Measurements from ENCODE around the gene UNC119.

Gene UNC119

DNA sequence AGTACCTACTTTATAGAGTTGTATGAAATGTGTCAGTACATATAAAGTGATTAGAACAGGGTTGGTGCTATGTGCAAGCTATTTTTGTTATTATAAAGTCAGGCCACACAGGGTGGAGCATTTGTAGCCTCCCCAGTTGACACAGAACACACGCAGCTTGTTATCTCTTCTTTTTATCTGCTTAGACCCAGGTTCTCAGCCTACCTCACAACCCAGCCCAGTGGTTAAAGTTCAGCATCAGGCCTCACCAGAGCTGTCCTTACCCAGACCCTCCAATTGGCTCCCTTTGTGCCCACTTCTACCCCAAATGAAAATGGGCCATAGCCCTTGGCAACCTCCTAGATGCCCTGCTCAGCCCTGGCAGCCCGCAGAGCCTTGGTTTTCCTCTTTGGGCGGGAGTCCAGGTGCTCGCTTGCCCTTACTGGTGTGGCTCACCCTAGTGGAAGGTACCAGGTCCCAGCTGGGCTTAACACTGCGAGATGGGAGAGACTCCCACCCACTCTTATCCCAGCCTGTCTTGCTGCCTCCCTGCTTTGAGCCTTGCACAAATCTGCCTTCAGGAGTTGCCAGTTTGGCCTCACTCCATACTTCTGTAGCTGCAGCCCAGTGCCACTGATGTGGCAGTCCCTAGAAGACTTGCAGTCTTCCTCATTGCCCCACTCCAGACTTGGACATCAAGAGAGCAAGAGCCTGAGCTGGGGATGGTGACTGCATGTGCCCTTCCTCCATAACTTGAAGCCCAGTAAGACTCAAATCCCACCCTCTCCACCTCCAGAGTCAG is 20.0 kb upstream of the UNC119 start:
- no peak for DNase-seq

DNA sequence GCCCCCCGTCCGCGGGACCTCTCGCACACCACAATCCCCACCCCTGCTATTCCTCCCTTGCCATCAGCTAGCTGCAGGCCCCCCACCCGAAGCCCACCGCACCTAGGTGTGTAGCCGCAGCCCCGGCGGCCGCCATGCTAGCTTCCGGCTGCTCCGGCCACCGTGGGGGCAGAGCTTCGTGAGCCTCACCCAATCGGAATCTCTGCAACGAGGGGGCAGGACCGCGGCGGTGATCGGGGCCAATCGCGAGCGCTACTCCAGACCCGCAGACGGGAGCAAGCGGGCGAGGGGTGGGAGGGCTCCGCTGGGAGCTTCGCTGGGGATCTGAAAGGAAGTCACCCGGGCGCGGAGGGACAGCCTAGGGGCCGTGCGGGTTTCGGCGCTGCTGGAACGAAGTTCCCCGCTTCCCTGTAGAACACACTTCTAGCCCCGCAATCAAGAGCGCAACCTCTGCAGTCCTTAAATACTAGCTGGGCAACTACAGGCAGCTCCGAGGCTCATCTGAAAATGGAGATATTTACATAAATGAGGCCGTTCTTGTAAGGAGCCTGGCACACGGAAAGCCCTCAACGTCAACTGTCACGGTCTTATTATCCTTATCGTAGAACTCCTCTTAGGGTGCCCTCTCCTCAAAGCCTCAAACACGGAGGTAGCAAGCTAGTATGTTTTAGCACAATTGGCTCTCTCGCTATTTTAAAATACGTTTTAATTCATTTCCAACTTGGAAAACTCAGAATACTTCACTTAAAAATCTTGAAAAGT is 19.1 kb upstream of the UNC119 start, which contains the start of gene PIGS:
Gene PIGS, minus strand, starts transcription at position 164 of the 762 bp plus-strand sequence. Its CDS starts 28 bp downstream, at position 136.
- DNase-seq: peak; percentile 85

DNA sequence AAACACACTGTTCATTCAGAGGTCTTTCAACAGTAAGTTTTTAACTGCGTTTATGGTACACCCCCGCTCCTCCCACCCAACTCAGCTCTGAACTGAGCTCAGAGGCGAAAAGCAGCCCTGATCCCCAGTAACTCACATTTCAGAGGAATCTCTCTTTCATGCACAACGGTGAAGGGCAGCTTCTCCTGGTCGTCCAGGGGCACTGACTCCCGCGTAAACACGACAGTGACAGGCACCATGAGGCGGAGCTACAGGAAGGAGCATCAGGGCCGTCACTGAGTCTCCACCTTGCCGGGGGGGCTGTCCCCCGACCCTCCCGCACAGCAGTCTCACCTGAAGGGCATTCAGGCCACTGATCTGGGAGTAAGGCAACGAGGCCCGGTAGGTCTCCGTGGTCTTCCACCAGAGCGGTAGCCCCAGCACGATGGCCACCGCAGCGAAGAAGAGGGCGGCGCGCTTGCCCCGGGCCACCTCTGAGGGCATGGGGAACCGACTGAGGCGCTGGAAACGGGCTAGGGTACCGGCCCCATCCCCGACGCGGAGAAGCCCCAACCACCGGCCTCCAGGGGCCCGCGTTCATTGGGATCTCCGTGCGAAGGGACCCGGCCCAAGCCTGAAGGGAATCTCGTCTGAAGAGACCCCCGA is 18.4 kb upstream of the UNC119 start:
- no peak for DNase-seq

DNA sequence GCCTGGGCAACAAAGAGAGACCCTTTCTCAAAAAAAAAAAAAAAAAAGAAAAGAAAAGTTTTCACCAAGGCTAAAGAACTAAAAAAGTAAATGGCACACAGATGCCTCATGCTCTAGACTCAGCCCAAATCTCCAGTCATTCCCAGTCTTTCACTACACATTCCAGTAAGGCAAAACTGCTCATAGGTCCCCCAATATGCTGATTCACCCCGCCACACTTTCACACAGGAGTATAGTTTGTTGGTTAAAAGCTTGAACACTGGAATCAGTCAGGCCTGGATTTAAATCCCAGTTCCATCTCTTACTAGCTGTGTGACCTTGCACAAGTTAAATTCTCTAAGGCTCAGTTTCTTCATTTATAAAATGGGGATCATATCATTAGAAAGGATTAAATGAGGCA is 17.0 kb upstream of the UNC119 start:
- no peak for DNase-seq

DNA sequence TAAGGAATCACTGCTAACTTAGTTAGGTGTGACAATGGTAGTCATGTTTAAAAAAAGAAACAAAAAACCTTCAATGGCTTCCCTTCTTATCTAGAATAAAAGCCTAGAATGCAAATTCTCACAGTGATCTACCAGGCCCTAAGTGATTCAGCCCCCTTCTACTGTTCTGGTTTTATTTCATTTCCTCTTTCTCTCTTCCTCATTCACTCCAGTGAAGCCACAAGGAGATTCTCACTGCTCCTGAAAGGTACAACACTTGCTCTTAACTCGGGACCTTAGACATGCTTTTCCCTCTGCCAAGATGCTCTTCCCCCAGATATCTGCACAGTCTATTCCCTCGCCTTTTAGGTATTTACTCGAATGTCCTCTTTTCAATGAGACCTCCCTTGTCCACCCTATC is 15.2 kb upstream of the UNC119 start:
- DNase-seq: no peak

DNA sequence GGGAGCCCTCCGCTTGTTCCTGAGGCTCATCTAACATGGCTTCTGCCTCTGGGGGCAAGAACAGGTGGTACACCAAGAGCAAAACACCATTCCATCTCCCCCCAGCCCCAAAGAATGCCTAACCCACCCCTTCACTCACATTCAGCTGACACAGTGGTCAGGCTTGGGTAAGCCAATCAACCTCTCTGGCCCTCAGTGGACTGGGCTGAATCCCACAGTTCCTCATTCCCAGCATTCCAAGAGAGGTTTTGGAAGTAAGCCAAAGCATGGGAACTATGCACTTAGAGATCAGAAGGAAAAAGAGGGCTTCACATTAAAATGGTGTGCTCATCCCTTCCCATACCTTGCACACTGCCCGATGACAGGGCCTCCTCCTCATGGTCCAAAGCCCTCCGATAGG is 11.1 kb upstream of the UNC119 start:
- peak; percentile 88 for DNase-seq

DNA sequence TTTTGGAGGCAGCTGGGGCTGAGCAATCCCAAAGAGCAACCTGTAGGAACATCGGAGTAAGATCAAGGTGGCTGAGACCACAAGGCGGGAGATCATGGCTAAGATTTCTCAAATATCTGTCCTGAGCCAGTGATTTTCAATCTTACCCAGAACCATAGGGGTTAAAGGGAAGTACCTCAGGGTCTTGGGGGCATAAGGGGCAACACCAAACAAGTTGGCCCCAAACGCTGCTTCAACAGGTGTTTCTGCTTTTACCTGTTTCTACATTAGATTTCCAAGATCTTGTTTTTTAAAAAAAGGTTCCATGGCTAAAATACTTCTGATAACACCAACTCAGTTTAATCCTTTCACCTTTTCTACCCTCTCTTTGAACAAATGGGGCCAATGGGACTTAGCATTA is 2.6 kb upstream of the UNC119 start:
- no peak for DNase-seq

DNA sequence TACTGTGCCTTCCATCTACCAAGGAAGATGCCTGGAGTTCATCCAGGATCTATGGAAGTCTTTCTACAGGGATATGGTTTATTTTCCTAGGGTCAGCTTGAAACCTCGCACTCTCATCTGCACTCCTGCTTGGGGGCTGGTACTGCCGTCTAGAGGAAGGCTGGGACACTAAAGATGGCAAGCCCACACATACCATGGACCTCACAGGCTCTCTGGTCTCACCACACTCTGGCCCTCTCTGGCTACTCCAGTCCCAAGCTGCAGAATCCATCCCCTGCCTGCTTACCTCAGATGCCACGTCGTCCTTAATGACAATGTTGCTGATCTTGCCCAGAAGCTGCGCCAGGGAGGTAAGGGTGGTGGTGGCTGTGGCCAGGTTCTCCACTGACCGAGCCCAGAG is 2.1 kb upstream of the UNC119 start:
- DNase-seq: no peak

DNA sequence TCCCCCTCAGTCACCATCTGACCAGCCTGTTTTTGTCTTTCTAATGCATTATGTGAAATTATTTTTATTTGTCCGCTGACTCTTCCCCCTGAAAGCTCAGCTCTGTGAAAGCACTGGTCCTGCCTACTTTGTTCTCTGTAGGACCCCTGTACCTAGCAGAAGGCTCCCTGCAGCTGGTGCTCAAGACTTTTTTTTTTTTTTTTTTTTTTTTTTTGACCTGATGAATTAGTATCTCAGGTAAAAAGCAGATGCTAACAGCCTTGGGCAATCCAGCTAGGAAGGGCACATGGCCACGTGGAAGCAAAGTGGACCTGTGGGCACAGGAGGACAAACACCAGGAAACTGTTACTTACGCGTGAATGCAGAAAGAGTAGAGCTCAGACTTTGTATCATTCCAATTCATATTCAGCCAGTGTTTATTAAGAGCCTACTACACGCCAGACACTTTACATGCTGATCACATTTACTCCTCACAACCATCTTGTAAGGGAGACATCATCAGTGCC is 629 bp upstream of the UNC119 start:
- DNase-seq: no peak

DNA sequence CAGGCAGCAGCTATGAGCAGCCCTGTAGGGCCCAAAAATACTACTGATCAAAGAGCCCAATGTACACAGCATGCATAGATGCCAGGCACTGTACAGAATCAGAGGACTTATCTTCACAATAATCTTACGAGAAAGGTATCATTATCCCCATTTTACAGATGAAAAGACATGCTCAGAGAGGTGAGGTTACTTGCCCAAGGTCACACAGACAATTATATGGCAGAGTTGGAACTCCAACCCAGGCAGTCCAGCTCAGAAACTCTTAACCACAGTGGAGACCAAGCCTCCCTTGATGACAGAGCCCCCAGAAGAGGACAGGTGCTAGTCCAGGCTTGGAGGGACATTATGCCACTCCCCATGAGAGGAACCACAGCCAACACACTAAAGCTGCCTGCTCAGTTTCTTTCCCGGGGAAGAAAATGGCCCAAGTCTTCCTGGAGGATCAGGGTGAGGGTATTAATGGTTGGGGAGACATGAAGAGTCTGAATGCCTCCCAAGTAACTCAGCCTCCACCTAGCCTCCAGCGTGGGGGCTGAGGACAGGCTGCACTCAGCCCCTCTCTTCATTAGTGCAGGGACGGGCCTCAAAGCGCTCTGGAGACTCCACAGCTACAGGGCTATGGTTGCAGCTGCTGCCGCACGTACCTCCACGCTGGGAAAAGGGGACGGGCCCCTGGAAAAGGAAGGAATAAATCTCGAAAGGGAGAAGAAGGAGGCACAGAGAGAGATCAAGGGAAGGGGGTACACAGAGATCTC is 826 bp downstream of the UNC119 start:
- peak; percentile 14 for DNase-seq

DNA sequence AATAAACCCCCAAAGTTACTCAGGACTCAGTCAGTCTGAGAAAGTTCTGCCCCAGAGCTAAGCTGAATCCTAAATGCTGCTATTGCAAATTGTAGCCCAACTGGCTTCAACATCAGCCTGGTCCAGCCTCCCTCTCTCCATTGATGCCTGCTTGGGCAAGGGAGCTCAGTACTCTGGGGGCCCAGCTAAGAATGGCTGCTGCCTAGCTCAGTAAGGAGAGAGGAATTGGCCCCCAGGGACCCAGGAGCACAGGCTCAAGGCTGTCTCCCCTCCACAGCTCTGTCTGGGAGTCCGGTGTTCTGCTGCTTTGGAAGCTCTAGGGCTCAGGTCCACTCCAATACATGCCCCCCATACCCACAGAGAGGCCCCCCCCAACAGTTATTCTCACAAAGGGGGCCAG is 1.6 kb downstream of the UNC119 start:
- DNase-seq: no peak

DNA sequence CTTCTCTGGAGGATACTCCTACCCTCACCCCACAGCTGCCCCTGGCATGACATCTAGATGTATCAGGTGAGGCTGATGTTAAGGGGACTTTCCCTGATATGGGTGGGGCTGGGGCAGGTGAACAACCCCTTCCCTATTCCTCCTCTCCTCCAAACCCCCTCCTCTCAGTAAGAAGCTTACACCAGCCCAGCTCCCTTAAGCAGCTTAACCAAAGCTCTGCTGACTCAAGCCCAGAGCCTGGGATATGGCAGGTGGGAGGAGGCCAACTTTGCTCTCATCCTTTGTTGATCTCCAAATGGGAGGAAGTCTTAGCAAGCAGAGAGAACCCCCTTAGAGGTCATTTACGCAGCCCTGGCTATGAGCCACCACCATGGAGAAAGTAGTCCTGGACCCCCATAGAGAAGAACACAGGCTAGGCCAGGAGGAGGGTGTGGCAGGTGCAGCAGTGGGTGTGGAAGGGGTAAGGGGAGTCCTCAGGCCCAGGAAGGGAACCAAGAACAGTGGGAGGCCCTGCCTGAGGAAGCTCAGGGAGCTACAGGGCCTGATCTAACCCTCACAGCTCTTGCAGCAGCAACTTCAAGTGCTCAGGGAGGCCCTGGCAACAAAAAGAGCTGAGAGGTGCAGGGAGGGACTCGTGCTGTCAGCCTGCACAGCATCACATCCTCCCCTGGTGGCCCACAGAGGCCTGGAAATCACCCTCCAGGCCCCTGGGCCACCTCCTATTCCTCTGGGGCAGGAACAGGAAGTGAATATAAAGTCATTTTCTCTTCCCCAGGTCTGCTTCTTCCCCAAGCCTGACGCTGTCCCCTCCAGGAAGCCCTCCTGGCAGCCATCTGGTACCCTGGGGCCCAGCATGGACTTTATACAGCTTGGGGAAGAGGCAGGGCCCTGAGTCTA is 2.9 kb downstream of the UNC119 start:
- DNase-seq: no peak

DNA sequence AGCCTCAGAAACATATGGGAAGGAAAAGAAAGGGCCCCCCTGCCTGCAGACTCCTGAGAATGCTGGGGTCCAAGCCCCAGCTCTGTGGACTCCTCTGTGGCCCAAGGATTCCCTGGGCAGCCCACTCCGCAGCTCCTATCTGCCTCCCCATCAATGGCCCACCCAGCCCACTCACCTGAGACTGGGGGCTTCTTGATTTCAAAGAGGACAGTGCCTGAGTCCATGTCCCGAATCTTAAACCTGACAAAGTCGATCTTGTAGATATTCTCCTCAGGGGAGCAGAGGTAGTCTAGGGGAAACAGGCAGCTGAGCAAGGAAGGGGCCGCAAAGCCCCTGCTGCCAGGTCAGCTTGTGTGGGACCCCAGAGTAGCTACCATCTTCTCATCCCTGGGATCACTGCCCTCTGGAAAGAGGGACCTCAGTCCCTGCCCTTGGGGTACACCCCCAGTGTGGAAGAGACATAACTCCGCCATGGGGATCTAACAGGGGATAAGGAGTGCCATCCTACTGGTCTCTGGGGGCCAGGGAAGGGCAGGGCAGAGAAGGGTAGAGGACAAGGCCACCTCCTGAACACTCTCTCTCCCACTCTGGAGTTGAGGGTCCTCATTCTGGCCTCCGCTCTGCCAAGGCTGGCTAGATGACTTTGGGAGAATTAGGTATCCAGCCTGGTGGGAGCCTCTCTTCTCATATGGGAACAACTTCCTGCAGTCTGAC is 3.9 kb downstream of the UNC119 start:
- DNase-seq: no peak

DNA sequence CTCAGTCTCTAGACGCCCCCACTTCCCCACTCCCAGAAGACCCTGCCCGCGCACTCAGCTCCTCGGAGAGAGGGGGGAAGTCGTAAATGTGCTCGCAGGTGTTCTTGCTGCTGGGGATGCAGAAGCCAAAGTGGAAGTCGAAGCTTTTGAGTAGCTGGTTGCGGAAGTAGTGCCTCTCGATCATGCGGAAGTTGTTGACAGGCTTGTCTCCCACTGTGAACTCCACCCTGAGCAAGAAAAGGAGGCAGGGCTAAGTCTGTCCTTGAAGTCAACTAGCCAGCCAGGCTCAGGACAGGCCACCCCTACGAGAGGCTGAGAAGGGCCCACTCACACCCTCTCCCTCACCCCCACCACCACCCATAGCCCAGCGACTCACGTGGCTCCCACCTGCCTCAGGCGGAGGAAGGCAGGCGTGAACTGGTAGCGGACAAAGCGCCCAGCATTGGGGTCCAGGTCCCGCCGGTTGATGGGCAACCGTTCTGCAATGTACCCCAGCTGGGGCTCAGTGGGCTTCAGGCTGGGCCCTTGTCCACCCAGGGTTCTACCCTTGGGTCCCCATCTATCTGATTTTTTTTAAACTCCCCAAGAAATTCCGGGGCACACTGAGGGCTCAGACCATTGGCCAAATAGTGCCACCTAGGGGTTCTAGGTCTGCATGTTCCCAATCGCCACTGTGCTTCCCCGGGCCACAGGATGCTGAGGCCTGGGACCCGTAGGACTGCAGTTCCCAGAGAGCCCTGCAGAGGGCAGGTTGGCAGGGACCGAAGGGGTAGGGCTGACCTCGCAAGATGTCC is 4.6 kb downstream of the UNC119 start:
- DNase-seq: peak; percentile 43

DNA sequence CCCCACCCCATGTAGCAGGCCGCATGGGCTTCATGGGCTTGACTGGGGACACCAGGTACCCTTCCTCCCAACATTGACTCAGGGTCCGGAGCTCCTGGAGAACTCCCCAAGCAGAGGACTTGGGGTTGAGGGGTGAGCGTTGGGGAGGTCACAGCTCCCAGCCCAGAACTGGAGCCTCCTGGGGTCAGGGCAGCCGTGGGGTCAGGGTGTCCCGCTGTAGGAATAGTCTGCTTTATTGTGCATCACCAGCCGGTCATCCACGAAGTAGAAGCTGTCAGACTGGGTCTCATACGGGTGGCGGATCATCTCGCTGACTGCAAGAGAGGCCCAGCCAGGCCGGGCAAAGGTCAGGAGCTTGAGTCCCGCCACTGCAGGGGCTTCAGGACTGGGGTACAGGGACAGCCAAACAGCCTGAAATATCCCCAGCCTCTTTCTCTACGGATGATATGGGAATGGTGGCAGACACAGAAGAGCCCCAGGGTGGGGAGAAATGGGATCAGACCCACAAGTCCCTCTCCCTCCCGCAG is 5.3 kb downstream of the UNC119 start:
- DNase-seq: no peak

DNA sequence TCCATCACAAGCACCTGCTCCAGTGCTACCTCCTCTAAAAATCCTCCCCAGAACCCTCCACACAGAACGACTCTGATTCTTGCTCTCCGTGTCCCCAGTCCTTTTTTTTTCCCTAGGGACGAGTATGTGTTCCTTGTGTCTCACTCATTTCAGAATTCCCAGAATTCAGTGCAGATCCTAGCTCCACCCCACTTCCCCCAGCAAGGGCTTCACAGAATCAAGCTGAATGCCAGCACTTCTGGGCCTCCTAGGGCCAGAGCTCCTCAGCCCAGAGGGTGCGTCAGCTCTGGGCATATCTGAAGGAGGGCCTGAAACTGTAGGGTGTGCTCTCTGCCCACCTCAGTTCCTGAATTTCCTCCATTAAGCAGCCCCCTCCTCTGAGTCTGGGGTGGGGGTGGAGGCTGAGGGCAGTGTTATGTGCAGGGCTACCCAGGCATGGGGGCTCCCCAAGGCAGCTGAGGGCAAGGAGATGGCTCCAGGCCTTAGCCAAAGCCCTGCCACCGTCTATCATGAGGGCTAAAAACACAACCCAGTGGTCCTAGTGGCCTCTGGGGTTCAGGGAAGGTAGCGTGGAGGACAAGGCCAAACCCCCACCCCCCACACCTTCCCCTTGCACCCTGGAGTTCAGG is 6.5 kb downstream of the UNC119 start:
- DNase-seq: no peak

DNA sequence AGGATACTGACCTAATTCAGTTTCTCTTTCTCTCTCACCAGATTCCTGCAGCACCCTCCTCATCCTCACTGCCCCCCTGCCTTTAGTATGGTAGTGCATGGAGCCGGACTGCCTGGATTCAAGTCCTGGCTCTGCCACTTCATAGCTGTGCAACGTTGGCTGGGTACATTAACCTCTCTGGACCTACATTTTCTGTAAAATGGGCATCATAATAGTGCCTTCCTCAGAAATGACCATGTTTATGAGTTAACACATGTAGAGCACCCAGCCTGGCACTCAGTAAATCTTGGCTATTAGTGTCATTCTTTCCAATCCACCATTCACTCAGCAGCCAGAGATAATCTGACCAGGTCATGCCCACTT is 7.3 kb downstream of the UNC119 start:
- no peak for DNase-seq

DNA sequence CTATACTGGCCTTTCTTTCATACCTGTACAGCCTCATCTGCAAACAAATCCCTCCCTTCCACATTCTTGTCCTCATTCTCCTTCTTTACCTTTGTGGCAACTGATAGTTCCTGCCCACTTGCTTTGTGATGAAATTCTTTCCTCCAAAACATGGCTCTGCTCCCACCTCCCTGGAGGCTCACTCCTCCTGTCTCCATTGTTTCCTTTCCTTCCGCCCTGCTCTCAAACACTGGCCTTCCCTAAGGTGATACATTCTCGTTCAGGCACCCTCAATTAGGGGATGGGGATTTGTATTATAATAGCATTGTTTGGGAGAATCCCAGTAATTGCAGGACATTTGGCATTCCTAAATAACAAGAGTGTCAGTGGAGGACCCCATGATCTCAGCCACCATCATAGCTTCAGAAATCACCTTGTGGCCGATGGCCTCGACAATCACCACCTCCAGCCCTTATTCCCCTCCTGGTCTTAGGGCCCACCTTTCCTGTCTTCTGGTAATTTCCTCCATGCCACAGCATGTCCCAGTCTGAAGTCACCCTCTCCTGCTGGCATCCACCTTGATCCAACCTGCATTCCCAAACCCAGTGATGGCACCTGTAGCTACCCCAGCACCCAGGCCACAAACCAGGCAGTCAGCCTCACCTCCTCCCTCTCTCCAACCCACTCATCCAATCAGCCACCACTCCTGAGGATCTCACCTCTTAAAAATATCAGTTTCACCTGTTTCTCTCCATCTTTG is 7.9 kb downstream of the UNC119 start:
- DNase-seq: no peak

DNA sequence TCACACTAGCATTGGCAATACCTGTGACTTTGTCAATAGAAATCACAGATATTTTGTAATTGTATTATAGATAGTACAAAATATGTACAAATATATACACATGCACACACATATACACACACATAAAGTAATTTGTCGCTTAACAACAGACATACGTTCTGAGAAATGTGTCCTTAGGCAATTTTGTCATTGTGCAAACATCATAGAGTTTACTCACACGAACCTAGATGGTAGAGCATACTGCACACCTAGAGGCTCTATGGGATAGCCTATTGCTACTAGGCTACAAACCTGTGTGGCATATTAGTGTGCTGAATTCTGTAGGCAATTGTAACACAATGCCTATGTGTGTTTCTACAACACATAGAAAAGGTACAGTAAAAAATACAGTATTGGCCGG is 11.0 kb downstream of the UNC119 start:
- no peak for DNase-seq
